Measurements from ENCODE around the gene KCNN1.

GRCh38 chr19:17972230-17972629 lies 5.3 kb downstream of the KCNN1 start:
- TF ChIP-seq SP4 (CRISPR knock-in tag; IDR thresholded peaks at IDR 0.05) (no peak), CTCF (CRISPR knock-in tag; IDR thresholded peaks at IDR 0.05) (no peak), CREB1 (IDR thresholded peaks at IDR 0.05) (no peak), CREB1 (CRISPR knock-in tag; IDR thresholded peaks at IDR 0.05) (no peak), ZNF44 (CRISPR knock-in tag; IDR thresholded peaks at IDR 0.05) (no peak), TAF1 (CRISPR knock-in tag; IDR thresholded peaks at IDR 0.05) (no peak)
